ENCODE data around the gene CADM1.

GRCh38 chr11:115194802-115195110 is 309.5 kb downstream of the CADM1 start:
- no peak for TF ChIP-seq POLR2A (IDR thresholded peaks at IDR 0.05)
- TF ChIP-seq CTCF (IDR thresholded peaks at IDR 0.05 in 4 of 5, conservative IDR thresholded peaks at IDR 0.05 in 1 of 5): no peak

Data from gastrocnemius medialis (tissue), 4 donors.